A673 (cell line): Measurements from ENCODE around the gene SLC46A1. TPM values are rescaled to one million over a fixed set of nuclear protein-coding genes. Genes with fewer than 3 reads are reported as not detected.

Source experiments
- BruUV-seq: library from RNA; stranded (reverse); fragments of 400-500 nt; replicated peaks from 2 replicates; lab custom pipeline; 2021; lab: Mats Ljungman, UMichigan
- CTCF ChIA-PET: fragments of 300-600 bp; sonication (Branson Sonifier 250); formaldehyde crosslinking; loops from one replicate; lab custom pipeline; 2022; ENCODE audit warnings: antibody characterized with exemption; lab: Charles Lee
- POLR2A ChIA-PET: fragments of 300-600 bp; sonication (Branson Sonifier 250); formaldehyde crosslinking; loops from one replicate; lab custom pipeline; 2022; ENCODE audit warnings: antibody characterized with exemption; ENCODE audit not compliant: low non-redundant PET; lab: Charles Lee
- DNase-seq: peaks from one replicate; pipeline ENCODE4 v3.0.0-alpha.2; 2015; ENCODE audit warnings: low spot score
- H3K27ac ChIP-seq: fragments of 200-600 bp; sonication (generic); 2 replicates; pipeline ENCODE4 v1.5.1; 2016; ENCODE audit warnings: mixed run types, low read depth, mild to moderate bottlenecking, mixed read lengths, antibody characterized with exemption, low read length; ENCODE audit not compliant: poor library complexity, severe bottlenecking
- H3K27me3 ChIP-seq: fragments of 200-600 bp; sonication (generic); replicated peaks from 2 replicates; pipeline ENCODE4 v1.6.1; 2017; ENCODE audit warnings: mixed run types, low read depth, mild to moderate bottlenecking, mixed read lengths, antibody characterized with exemption, low read length; ENCODE audit not compliant: insufficient read depth, poor library complexity
- H3K36me3 ChIP-seq: fragments of 200-600 bp; sonication (generic); 2 replicates; pipeline ENCODE4 v1.6.1; 2016; ENCODE audit warnings: mixed run types, mild to moderate bottlenecking, mixed read lengths, antibody characterized with exemption, low read length; ENCODE audit not compliant: insufficient read depth, poor library complexity, severe bottlenecking
- H3K4me1 ChIP-seq: fragments of 200-600 bp; sonication (generic); 2 replicates; pipeline ENCODE4 v1.6.1; 2017; ENCODE audit warnings: mixed run types, mild to moderate bottlenecking, mixed read lengths, antibody characterized with exemption, low read length; ENCODE audit not compliant: insufficient read depth, poor library complexity, severe bottlenecking
- H3K4me3 ChIP-seq: fragments of 200-600 bp; sonication (generic); 2 replicates; pipeline ENCODE4 v1.5.1; 2016; ENCODE audit warnings: low read depth, mixed run types, mild to moderate bottlenecking, mixed read lengths, low read length; ENCODE audit not compliant: poor library complexity, severe bottlenecking
- H3K9me3 ChIP-seq: fragments of 200-600 bp; sonication (generic); 2 replicates; pipeline ENCODE4 v1.6.1; 2016; ENCODE audit warnings: mixed run types, low read depth, mild to moderate bottlenecking, mixed read lengths, antibody characterized with exemption, low read length; ENCODE audit not compliant: poor library complexity, severe bottlenecking
- CTCF ChIP-seq: fragments of 300-800, 200-600 bp; sonication (generic); conservative IDR thresholded peaks from 2 replicates; pipeline ENCODE4 v1.5.1; 2017; ENCODE audit warnings: low read depth, mild to moderate bottlenecking, antibody characterized with exemption, low read length, moderate library complexity, mixed read lengths
- EZH2 ChIP-seq: fragments of 200-600 bp; sonication (generic); IDR thresholded peaks from 2 replicates; pipeline ENCODE4 v1.6.1; 2017; ENCODE audit warnings: borderline replicate concordance, low read depth, mild to moderate bottlenecking, mixed read lengths, antibody characterized with exemption, low read length; ENCODE audit not compliant: poor library complexity, severe bottlenecking
- intact Hi-C: fragments of 100-400 bp; cut with micrococcal nuclease; formaldehyde crosslinking; loops from one replicate; pipeline ENCODE4 v1.10.0; 2022; ENCODE audit not compliant: unreplicated experiment
- total RNA-seq: library from RNA; stranded (reverse); gene quantifications from 2 replicates; pipeline ENCODE4 v1.2.3, GENCODE V29; 2021

The SLC46A1 gene
- total RNA-seq, 1 experiment from 2014 or later: 4.4 TPM

GRCh38 chr17:28384281-28385036 lies 21.6 kb downstream of the SLC46A1 start:
- ChIA-PET POLR2A (no interaction called here), CTCF (no interaction called here)
- DNase-seq: no peak
- H3K4me1 ChIP-seq: no peaks in the 10 kb centered on the region
- H3K27ac ChIP-seq: no peak overlapping the region
- H3K27me3 ChIP-seq: no peaks in the 10 kb centered on the region
- intact Hi-C loops: no loop called here
- H3K9me3 ChIP-seq: no peaks in the 10 kb centered on the region
- no TSS peak for BruUV-seq
- H3K36me3 ChIP-seq: peaks cover 11% of the 10 kb centered on the region
- TF ChIP-seq CTCF (no peak), EZH2 (no peak)
- no peak overlapping the region for H3K4me3 ChIP-seq

- CTCF ChIA-PET: no interaction called here
- POLR2A ChIA-PET: no interaction called here
Measured at GRCh38 chr17:28381141-28381825, 24.7 kb downstream of the SLC46A1 start.

More at GRCh38 chr17:28381141-28381825, 24.7 kb downstream of the SLC46A1 start:
- H3K4me3 ChIP-seq: no peak overlapping the region
- TF ChIP-seq CTCF (no peak), EZH2 (no peak)
- H3K4me1 ChIP-seq: no peaks in the 10 kb centered on the region
- intact Hi-C loops: no loop called here
- H3K9me3 ChIP-seq: no peaks in the 10 kb centered on the region
- H3K27me3 ChIP-seq: no peaks in the 10 kb centered on the region
- no TSS peak for BruUV-seq
- no peaks in the 10 kb centered on the region for H3K36me3 ChIP-seq
- no peak overlapping the region for H3K27ac ChIP-seq
- no peak for DNase-seq
